ENCODE measurements around the gene LINS1. TPM values are rescaled to one million over a fixed set of nuclear protein-coding genes. Genes with fewer than 3 reads are reported as not detected.
A peak's percentile ranks its signal among the peaks of the same experiment; 100 is the strongest.

The LINS1 gene
- total RNA-seq, 1 experiment from 2014 or later, result 17.3 TPM

DNA sequence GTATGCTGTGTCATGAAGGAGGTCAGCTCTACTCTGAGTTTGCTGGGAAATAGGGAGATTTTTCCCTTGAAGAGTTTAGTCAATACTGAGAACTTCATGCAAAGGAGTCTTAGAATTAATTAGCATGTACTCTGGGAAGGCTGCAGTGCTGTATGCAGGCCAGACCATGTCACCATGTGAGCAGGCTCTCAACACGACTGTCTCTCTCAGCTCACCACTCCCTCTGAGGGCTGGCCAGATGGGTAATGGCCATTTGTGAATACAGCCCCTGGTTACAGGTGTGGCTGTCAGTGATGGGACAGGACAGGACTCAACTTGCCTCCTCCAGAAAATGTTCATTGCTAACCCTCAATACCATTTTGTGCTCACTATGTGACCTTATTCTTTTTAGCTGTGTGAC, 68.1 kb downstream of the LINS1 start:
- Histone ChIP-seq H3K4me3 (ENCODE audit: low read depth, low read length, poor library complexity, severe bottlenecking) (no peak overlapping the region), H3K27ac (ENCODE audit: low read depth, low read length, poor library complexity, severe bottlenecking) (no peak overlapping the region), H3K4me1 (ENCODE audit: insufficient read depth, low read length, poor library complexity, severe bottlenecking) (no peaks in the 10 kb centered on the region), H3K27me3 (replicated peaks; ENCODE audit: insufficient read depth, low read depth, low read length, poor library complexity) (peaks cover 44% of the 10 kb centered on the region), H3K9me3 (ENCODE audit: low read depth, low read length, poor library complexity, severe bottlenecking) (no peaks in the 10 kb centered on the region), H3K36me3 (ENCODE audit: insufficient read depth, low read length, poor library complexity, severe bottlenecking) (no peaks in the 10 kb centered on the region)
- ChIA-PET POLR2A (ENCODE audit: low non-redundant PET) (no interaction called here), CTCF (no interaction called here)
- intact Hi-C loops (cut with micrococcal nuclease; ENCODE audit: unreplicated experiment), result no loop called here
- TF ChIP-seq EZH2 (IDR thresholded peaks at IDR 0.05; ENCODE audit: borderline replicate concordance, low read depth, low read length, poor library complexity, severe bottlenecking), result no peak
- TF ChIP-seq, protein P1, sequence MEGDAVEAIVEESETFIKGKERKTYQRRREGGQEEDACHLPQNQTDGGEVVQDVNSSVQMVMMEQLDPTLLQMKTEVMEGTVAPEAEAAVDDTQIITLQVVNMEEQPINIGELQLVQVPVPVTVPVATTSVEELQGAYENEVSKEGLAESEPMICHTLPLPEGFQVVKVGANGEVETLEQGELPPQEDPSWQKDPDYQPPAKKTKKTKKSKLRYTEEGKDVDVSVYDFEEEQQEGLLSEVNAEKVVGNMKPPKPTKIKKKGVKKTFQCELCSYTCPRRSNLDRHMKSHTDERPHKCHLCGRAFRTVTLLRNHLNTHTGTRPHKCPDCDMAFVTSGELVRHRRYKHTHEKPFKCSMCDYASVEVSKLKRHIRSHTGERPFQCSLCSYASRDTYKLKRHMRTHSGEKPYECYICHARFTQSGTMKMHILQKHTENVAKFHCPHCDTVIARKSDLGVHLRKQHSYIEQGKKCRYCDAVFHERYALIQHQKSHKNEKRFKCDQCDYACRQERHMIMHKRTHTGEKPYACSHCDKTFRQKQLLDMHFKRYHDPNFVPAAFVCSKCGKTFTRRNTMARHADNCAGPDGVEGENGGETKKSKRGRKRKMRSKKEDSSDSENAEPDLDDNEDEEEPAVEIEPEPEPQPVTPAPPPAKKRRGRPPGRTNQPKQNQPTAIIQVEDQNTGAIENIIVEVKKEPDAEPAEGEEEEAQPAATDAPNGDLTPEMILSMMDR (conservative IDR thresholded peaks at IDR 0.05; ENCODE audit: low read depth, low read length), result no peak
- BruUV-seq (replicated peaks), result no TSS peak
- DNase-seq (ENCODE audit: low spot score), result no peak

DNA sequence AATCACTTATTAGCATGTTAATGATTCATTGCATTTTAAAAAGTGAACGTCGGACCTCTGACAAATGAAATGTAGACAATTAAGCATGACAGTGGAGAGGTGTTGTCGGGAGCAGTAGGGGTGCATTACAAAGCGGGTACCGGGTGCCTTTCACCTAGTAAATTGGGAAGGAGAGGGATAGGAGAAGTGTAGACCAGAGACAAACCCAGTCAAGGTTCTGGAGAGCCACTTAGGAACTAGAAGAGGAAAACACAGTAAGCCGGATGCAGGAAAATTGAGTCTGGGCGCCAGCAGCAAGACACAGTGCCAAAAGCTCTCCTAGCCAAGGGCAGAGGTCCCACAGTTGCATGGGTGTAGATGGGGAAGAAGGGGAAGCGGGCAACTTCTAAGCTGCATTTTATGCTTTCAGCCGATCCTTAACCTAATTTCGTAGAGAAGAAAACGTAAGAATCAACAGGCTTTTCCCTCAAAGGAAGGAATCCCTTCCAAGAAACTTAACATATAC, 70.1 kb downstream of the LINS1 start:
- Histone ChIP-seq H3K4me3 (ENCODE audit: low read depth, low read length, poor library complexity, severe bottlenecking) (no peak overlapping the region), H3K36me3 (ENCODE audit: insufficient read depth, low read length, poor library complexity, severe bottlenecking) (no peaks in the 10 kb centered on the region), H3K4me1 (ENCODE audit: insufficient read depth, low read length, poor library complexity, severe bottlenecking) (no peaks in the 10 kb centered on the region), H3K27me3 (replicated peaks; ENCODE audit: insufficient read depth, low read depth, low read length, poor library complexity) (peaks cover 44% of the 10 kb centered on the region), H3K9me3 (ENCODE audit: low read depth, low read length, poor library complexity, severe bottlenecking) (no peaks in the 10 kb centered on the region), H3K27ac (ENCODE audit: low read depth, low read length, poor library complexity, severe bottlenecking) (no peak overlapping the region)
- intact Hi-C loops (cut with micrococcal nuclease; ENCODE audit: unreplicated experiment), result no loop called here
- TF ChIP-seq EZH2 (IDR thresholded peaks at IDR 0.05; ENCODE audit: borderline replicate concordance, low read depth, low read length, poor library complexity, severe bottlenecking), result peak; percentile 58
- TF ChIP-seq, protein P1 (conservative IDR thresholded peaks at IDR 0.05; ENCODE audit: low read depth, low read length), result no peak
- POLR2A ChIA-PET (ENCODE audit: low non-redundant PET), result no interaction called here
- CTCF ChIA-PET, result no interaction called here
- no TSS peak for BruUV-seq (replicated peaks)
- no peak for DNase-seq (ENCODE audit: low spot score)

DNA sequence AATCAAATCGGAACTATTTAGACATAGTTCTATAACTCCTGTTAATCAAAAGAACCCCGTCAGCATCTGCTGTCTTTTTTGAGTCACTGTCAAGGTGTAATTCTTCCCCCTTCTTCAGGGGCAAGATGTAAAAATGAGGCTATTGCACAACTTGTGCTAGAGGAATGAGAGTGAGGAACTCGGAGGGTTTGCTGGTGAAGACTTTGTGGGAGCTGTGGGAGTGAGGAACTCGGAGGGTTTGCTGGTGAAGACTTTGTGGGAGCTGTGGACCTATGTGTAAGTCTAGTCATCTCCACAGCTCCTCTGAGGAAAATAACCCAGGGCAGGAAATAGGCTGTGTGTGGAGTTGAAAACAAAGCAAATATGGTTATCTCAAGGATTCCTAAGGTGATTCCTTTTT, 70.8 kb downstream of the LINS1 start:
- TF ChIP-seq EZH2 (IDR thresholded peaks at IDR 0.05; ENCODE audit: borderline replicate concordance, low read depth, low read length, poor library complexity, severe bottlenecking), result no peak
- TF ChIP-seq, protein P1 (conservative IDR thresholded peaks at IDR 0.05; ENCODE audit: low read depth, low read length), result no peak
- Histone ChIP-seq H3K27ac (ENCODE audit: low read depth, low read length, poor library complexity, severe bottlenecking) (no peak overlapping the region), H3K27me3 (replicated peaks; ENCODE audit: insufficient read depth, low read depth, low read length, poor library complexity) (peaks cover 44% of the 10 kb centered on the region), H3K36me3 (ENCODE audit: insufficient read depth, low read length, poor library complexity, severe bottlenecking) (no peaks in the 10 kb centered on the region), H3K9me3 (ENCODE audit: low read depth, low read length, poor library complexity, severe bottlenecking) (no peaks in the 10 kb centered on the region), H3K4me3 (ENCODE audit: low read depth, low read length, poor library complexity, severe bottlenecking) (no peak overlapping the region), H3K4me1 (ENCODE audit: insufficient read depth, low read length, poor library complexity, severe bottlenecking) (no peaks in the 10 kb centered on the region)
- BruUV-seq (replicated peaks), result no TSS peak
- CTCF ChIA-PET, result no interaction called here
- POLR2A ChIA-PET (ENCODE audit: low non-redundant PET), result no interaction called here
- DNase-seq (ENCODE audit: low spot score), result no peak
- intact Hi-C loops (cut with micrococcal nuclease; ENCODE audit: unreplicated experiment), result no loop called here
